Parathyroid adenoma (tissue), 2 donors: ENCODE data around the gene MBNL2.

Experiments used
- H2AFZ ChIP-seq: fragments of 300-600 bp; sonication (generic); one replicate; pipeline ENCODE4 v1.7.0; 2017; ENCODE audit warnings: antibody characterized with exemption, mild to moderate bottlenecking
- H3K27ac ChIP-seq: fragments of 300-600 bp; sonication (generic); one replicate; pipeline ENCODE4 v1.7.0; 2017
- H3K27me3 ChIP-seq: fragments of 300-600 bp; sonication (generic); one replicate; pipeline ENCODE4 v1.7.0; 2017; ENCODE audit warnings: low read length; ENCODE audit not compliant: control insufficient read depth, insufficient read depth
- H3K36me3 ChIP-seq: fragments of 300-600 bp; sonication (generic); one replicate; pipeline ENCODE4 v1.7.0; 2017; ENCODE audit warnings: low read length; ENCODE audit not compliant: control insufficient read depth, insufficient read depth
- H3K4me1 ChIP-seq: fragments of 300-600 bp; sonication (generic); one replicate; pipeline ENCODE4 v1.7.0; 2017; ENCODE audit warnings: control low read depth
- H3K4me2 ChIP-seq: fragments of 300-600 bp; sonication (generic); one replicate; pipeline ENCODE4 v1.7.0; 2017; ENCODE audit warnings: low read length
- H3K4me3 ChIP-seq: fragments of 300-600 bp; sonication (generic); one replicate; pipeline ENCODE4 v1.7.0; 2017; ENCODE audit warnings: low read depth, low read length
- H3K79me2 ChIP-seq: fragments of 300-600 bp; sonication (generic); one replicate; pipeline ENCODE4 v1.7.0; 2017; ENCODE audit warnings: control low read depth
- H3K9ac ChIP-seq: fragments of 300-600 bp; sonication (generic); one replicate; pipeline ENCODE4 v1.7.0; 2017; ENCODE audit warnings: mild to moderate bottlenecking
- H3K9me3 ChIP-seq: fragments of 300-600 bp; sonication (generic); one replicate; pipeline ENCODE4 v1.7.0; 2017; ENCODE audit warnings: low read length; ENCODE audit not compliant: control insufficient read depth
- TF ChIP-seq, protein P1 (sequence below): fragments of 300-600 bp; sonication (generic); IDR thresholded peaks from one replicate; pipeline ENCODE4 v1.7.0; 2017; ENCODE audit warnings: antibody characterized with exemption, mild to moderate bottlenecking
- donor health status: primary hyperparathyroidism.

The MBNL2 gene

DNA sequence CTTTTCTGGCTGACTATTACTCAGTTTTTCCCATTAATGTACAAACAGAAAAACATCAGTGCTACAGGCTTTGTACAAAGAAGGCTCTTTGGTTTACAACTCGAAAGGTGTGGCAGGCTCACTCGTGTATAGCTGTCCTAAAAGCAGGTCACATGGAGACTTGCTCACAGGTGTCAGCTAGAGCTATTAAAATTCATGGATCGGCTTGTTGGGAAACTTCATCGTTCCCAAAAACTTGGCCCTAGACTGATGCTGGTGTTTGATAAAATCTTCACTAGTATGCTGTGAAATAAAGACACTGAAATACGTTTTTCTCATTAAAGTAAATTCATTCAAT, 64.9 kb downstream of the MBNL2 start:
- no peak overlapping the region for H2AFZ ChIP-seq
- H3K4me3 ChIP-seq, result no peak overlapping the region
- H3K79me2 ChIP-seq, result peaks cover 9% of the 10 kb centered on the region
- no peaks in the 10 kb centered on the region for H3K36me3 ChIP-seq
- H3K9me3 ChIP-seq, result no peaks in the 10 kb centered on the region
- peaks cover 3% of the 10 kb centered on the region for H3K4me1 ChIP-seq
- no peak overlapping the region for H3K4me2 ChIP-seq
- H3K27me3 ChIP-seq, result no peaks in the 10 kb centered on the region
- H3K27ac ChIP-seq, result no peak overlapping the region
- H3K9ac ChIP-seq, result no peak overlapping the region
- TF ChIP-seq, protein P1, sequence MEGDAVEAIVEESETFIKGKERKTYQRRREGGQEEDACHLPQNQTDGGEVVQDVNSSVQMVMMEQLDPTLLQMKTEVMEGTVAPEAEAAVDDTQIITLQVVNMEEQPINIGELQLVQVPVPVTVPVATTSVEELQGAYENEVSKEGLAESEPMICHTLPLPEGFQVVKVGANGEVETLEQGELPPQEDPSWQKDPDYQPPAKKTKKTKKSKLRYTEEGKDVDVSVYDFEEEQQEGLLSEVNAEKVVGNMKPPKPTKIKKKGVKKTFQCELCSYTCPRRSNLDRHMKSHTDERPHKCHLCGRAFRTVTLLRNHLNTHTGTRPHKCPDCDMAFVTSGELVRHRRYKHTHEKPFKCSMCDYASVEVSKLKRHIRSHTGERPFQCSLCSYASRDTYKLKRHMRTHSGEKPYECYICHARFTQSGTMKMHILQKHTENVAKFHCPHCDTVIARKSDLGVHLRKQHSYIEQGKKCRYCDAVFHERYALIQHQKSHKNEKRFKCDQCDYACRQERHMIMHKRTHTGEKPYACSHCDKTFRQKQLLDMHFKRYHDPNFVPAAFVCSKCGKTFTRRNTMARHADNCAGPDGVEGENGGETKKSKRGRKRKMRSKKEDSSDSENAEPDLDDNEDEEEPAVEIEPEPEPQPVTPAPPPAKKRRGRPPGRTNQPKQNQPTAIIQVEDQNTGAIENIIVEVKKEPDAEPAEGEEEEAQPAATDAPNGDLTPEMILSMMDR, result no peak

GRCh38 chr13:97288486-97288900, 66.4 kb downstream of the MBNL2 start:
- no peaks in the 10 kb centered on the region for H3K36me3 ChIP-seq
- H3K9me3 ChIP-seq, result no peaks in the 10 kb centered on the region
- no peak overlapping the region for H3K27ac ChIP-seq
- H3K9ac ChIP-seq, result no peak overlapping the region
- H3K4me2 ChIP-seq, result no peak overlapping the region
- H3K4me1 ChIP-seq, result peaks cover 3% of the 10 kb centered on the region
- no peak overlapping the region for H3K4me3 ChIP-seq
- TF ChIP-seq, protein P1, result no peak
- no peak overlapping the region for H2AFZ ChIP-seq
- H3K27me3 ChIP-seq, result no peaks in the 10 kb centered on the region
- peaks cover 4% of the 10 kb centered on the region for H3K79me2 ChIP-seq

- Histone ChIP-seq H3K9me3 (no peaks in the 10 kb centered on the region), H3K36me3 (no peaks in the 10 kb centered on the region), H3K9ac (no peak overlapping the region), H3K79me2 (peaks cover 4% of the 10 kb centered on the region), H3K27ac (no peak overlapping the region), H2AFZ (no peak overlapping the region), H3K4me3 (no peak overlapping the region), H3K27me3 (no peaks in the 10 kb centered on the region), H3K4me2 (no peak overlapping the region), H3K4me1 (peaks cover 3% of the 10 kb centered on the region)
- TF ChIP-seq, protein P1, result no peak
Measured at GRCh38 chr13:97289514-97290298, 67.6 kb downstream of the MBNL2 start.

GRCh38 chr13:97295283-97296182, 73.4 kb downstream of the MBNL2 start:
- Histone ChIP-seq H3K27ac (no peak overlapping the region), H3K4me1 (no peaks in the 10 kb centered on the region), H3K4me3 (no peak overlapping the region), H3K36me3 (no peaks in the 10 kb centered on the region), H3K9ac (no peak overlapping the region), H3K4me2 (no peak overlapping the region), H3K27me3 (no peaks in the 10 kb centered on the region), H3K79me2 (peaks cover 3% of the 10 kb centered on the region), H2AFZ (no peak overlapping the region), H3K9me3 (no peaks in the 10 kb centered on the region)
- TF ChIP-seq, protein P1, result no peak
